KG1 (cell line): ENCODE data around the gene PLXNA2.

Experiments
- DNase-seq: peaks from one replicate; lab custom pipeline; 2025; lab: John Stamatoyannopoulos, UW

PLXNA2 gene

GRCh38 chr1:208221291-208221622 lies 22.9 kb downstream of the PLXNA2 start:
- DNase-seq, result no peak

GRCh38 chr1:208219659-208220282 lies 24.4 kb downstream of the PLXNA2 start:
- DNase-seq, result peak; percentile 49

GRCh38 chr1:208219098-208219658 lies 25.0 kb downstream of the PLXNA2 start:
- DNase-seq, result no peak

GRCh38 chr1:208218237-208219097 lies 25.7 kb downstream of the PLXNA2 start:
- DNase-seq, result no peak

- no peak for DNase-seq
Measured at GRCh38 chr1:208217781-208218180, 26.4 kb downstream of the PLXNA2 start.

- no peak for DNase-seq
Measured at GRCh38 chr1:208216806-208217205, 27.4 kb downstream of the PLXNA2 start.

GRCh38 chr1:208216062-208216461 lies 28.1 kb downstream of the PLXNA2 start:
- no peak for DNase-seq

- no peak for DNase-seq
Measured at GRCh38 chr1:208215393-208215792, 28.8 kb downstream of the PLXNA2 start.

GRCh38 chr1:208213786-208214185 lies 30.4 kb downstream of the PLXNA2 start:
- DNase-seq, result no peak

GRCh38 chr1:208212893-208213292 lies 31.3 kb downstream of the PLXNA2 start:
- no peak for DNase-seq

GRCh38 chr1:208211921-208212843 lies 32.0 kb downstream of the PLXNA2 start:
- no peak for DNase-seq

GRCh38 chr1:208209896-208210589 lies 34.1 kb downstream of the PLXNA2 start:
- no peak for DNase-seq

GRCh38 chr1:208209286-208209685 lies 34.9 kb downstream of the PLXNA2 start:
- no peak for DNase-seq

GRCh38 chr1:208208132-208208487 lies 36.1 kb downstream of the PLXNA2 start:
- DNase-seq, result no peak

GRCh38 chr1:208207388-208208131 lies 36.6 kb downstream of the PLXNA2 start:
- no peak for DNase-seq

- DNase-seq, result no peak
Measured at GRCh38 chr1:208206092-208206698, 38.0 kb downstream of the PLXNA2 start.

GRCh38 chr1:208205216-208206013 lies 38.8 kb downstream of the PLXNA2 start:
- no peak for DNase-seq

- no peak for DNase-seq
Measured at GRCh38 chr1:208204779-208205178, 39.4 kb downstream of the PLXNA2 start.

- no peak for DNase-seq
Measured at GRCh38 chr1:208203848-208204609, 40.2 kb downstream of the PLXNA2 start.
